Stimulated activated CD8-positive, alpha-beta memory T cell treated with anti-CD3 and anti-CD28 coated beads, Interleukin-7, amount 100 ng/mL, for 24 hours (primary cell): Measurements from ENCODE around the gene FAM53A.
"Not testable (repeated sequence)": the region's sequence is repeated elsewhere in the genome, so short reads cannot be mapped to it uniquely, and the experiment has no call there.

Experiments used
- DNase-seq: peaks from one replicate; pipeline ENCODE4 v3.0.0-alpha.2; 2020; ENCODE audit warnings: low read depth

Gene FAM53A

GRCh38 chr4:1640716-1641503 is 43.2 kb downstream of the FAM53A start:
- DNase-seq = not testable (repeated sequence)

DNA sequence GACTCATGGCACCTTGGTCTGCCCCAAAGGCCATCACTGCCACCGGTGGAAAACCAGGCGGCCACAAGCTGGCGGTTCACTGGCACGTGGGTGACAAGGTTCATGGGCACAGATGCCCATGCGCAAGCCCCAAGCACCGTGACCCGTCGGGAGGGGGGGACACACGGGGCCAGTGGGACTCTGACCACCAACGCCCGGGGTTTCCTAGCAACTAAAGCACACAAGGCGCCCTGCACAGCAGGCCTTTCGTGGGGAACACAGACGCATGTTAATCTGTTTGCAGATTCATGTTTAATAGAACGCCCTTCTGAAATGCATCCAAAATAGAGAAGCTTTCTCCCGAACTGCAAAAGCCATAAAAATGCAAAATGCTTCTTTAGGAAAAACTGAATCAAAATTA is 43.9 kb downstream of the FAM53A start:
- no peak for DNase-seq

- DNase-seq = no peak
Observed at GRCh38 chr4:1639299-1639868, 44.7 kb downstream of the FAM53A start.

DNA sequence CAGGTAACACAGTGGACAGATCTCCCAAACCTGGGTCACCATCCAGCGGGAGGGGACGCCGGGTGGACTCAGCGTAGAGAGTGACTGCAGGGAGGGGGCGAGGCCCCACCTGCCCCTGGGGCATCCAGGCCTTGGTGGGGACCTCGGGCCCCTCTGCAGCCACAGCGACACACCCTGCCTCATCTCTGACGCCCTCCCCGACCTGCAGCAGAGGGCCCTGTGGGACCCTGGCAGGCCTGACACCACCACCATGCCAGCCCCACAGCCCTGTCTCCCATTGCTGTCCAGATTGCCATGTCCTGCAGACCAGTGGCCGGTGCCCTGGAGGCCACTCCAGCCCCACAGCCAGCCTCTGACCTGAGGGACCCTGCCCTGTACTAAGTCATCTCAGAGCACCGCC is 45.2 kb downstream of the FAM53A start:
- no peak for DNase-seq

DNA sequence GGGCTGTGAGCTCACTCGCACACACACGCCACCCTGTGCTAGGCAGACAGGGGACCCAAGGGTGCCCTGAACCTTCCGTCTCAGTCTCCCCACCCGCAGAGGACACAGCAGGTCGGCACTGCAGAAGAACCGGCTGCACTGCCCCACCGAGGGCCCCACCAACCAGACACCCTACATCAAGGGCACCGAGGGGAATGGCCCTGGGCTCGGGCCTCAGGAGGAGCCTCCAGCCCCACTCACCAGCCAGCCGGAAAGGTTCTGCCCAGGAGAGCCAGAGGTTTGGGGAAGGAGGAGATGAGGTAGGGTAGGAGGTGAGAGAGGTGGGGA is 45.9 kb downstream of the FAM53A start:
- no peak for DNase-seq

DNA sequence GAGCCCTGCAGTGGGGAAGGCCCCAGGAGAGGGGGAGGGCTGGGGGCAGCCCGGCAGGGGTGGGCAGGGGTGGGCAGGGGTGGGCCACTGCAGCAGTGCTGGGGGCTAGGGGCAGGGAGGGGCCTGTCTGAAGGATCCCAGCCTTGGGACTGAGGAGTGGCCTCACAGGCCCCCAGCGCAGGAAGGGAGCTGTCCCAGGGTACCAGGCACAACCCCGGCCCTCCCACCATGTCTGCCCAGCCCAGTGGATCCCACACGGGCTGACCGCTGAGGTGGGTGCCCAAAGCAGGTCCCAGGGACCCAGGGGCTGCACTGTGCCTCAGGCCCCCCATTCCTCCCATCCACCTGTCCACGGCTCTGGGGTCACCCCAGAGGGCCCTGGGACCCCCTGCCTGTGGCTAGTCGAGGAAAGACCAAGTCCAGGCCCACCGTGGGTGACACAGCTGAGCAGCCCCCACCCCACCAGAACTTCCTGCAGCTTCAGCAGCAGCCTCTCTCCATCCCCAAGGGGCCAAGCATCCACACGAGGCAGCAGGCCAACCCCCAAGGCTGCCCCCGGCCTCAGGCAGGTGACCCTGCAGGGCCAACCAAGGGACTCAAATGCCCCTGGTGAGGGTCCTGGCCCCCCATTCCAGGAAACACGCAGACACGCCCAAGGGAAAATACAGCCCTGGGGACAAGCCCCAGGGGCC is 46.4 kb downstream of the FAM53A start:
- no peak for DNase-seq

- DNase-seq = no peak
Observed at GRCh38 chr4:1636490-1637211, 47.5 kb downstream of the FAM53A start.

GRCh38 chr4:1635464-1635863 is 48.6 kb downstream of the FAM53A start:
- no peak for DNase-seq

DNA sequence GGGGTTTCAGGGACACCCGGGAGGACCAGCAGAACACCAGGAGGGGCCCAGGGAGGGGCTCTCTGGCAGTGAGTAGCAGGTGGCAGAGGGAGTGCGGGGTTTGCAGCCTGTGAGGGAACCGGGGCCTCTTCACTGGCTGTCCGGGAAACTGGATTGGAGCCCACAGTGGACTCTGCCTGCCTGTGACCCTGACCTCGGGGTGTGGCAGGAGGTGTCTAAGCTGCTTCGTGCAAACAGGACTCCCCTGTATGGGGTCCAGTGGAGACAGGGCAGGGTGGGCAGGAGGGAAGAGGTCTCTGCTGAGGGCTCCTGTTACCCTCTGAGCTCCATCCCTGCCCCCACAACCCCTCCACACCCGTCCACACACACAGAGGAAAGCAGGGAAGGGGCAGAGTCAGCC is 50.1 kb downstream of the FAM53A start:
- no peak for DNase-seq

GRCh38 chr4:1632109-1633104 is 51.7 kb downstream of the FAM53A start:
- no peak for DNase-seq

DNA sequence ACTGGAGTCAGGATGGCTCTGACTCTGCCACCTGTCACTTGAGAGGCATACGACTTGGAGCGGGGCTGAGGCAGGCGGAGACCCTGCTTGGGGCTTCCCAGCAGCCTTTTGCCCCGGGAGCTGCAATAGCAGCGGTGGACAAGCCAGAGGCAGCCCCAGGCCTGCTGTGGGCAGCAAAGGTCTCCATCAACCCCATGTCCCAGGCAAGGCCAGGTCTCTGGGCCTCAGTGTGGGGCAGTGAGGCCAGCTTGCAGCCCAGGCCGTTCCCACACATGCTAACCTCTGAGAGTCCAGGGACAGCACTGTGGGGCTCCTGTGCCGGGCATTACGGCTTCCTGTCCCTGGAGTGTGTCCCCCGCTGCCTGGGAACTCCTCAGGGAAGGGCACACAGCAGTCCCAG is 53.0 kb downstream of the FAM53A start:
- no peak for DNase-seq

- DNase-seq = no peak
Observed at GRCh38 chr4:1630266-1630665, 53.8 kb downstream of the FAM53A start.

GRCh38 chr4:1629699-1630083 is 54.4 kb downstream of the FAM53A start:
- DNase-seq = no peak

DNA sequence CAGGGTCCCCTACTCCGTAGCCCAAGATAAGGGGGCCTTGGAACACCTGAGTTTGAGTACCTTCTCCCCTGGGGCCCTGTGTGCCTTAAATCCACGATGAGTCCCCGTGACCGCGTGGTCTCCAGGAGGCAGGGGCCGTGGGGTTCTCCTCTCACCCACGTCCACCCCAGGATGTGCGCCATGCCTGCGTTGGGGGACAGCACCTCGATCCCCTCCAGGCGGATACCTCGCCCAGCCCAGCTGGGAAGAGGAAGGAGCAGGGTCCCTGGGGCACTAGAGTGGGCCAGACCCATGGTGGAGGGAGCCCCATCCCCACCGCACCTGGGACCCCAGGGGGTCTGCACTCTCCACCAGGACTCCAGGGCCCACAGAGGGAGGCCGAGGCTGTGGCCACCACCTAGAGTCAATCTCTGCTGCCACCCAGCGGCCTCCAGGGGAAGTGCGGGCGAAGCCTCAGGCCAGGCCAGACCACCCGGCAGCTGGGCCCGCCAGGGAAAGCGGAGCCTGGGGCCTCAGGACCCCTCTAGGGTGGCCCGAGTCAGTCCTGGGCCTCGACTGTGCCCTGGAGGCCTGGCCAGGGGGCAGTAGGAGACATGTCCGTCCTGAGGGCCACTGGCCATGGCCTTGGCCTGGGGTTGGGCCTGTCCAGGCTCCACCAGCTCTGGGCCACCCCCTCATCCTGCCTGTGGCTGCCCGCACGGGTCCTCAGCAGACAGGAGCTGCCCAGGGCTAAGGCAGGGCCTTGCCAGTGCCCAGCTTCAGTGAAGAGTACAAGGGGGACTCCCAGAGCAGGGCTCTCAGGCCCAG is 55.0 kb downstream of the FAM53A start:
- DNase-seq = peak; percentile 48

DNA sequence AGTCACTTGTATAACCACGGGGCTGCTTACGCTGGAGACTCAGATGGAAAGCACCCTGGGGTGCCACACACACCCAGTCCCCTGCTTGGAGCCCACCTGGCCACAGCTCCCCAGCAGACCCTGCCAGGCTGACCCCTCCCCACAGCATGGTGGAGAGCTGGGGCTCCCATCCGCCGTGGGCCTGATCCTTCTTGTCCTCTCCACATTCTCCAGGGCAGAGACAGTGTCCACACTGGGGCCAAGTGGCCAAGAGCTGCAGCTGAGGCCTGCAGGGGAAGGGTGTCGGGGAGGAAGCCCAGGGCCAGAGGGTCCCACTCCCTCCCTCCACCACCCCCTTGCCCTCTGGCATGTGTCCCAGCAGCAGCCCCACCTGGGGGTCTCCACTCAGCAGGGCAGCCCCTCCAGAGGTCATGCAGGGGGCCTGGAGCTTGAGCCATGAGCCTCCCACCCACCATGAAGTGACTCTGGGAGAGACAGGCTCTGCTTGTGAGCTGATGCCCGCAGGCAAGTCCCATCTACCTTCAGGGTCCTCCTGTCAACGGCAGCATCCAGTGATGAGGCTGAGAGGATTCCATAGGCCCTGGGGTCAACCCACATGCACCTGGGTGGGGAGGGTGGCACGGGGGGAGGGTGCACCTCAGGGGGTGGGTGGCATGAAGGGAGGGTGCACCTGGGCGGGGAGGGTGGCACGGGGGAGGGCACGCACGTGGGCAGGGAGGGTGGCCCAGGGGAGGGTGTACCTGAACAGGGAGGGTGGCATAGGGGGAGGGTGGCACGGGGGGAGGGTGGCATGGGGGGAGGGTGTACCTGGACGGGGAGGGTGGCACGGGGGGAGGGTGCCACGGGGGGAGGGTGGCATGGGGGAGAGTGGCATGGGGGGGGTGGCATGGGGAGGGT is 56.4 kb downstream of the FAM53A start:
- DNase-seq = no peak

DNA sequence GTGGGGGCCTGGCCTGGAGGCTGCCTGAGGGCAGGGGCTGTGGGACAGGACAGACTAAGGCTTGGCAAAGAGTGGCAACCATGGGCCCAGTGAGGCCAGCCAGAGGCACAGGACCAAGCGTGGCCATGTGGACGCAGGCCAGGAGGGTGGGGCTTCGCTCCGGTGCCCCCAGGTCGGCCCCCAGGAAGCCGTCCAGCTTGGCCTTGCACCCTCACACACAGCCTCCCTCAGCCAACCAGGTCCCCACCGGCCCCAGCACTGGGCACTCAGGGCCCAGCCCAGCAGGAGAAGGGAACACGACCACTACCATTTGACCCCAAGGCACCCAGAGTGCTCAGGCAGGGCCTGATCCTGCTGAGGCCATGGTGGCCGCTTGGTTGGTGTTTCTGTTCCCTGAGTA is 57.2 kb downstream of the FAM53A start:
- DNase-seq = no peak

DNA sequence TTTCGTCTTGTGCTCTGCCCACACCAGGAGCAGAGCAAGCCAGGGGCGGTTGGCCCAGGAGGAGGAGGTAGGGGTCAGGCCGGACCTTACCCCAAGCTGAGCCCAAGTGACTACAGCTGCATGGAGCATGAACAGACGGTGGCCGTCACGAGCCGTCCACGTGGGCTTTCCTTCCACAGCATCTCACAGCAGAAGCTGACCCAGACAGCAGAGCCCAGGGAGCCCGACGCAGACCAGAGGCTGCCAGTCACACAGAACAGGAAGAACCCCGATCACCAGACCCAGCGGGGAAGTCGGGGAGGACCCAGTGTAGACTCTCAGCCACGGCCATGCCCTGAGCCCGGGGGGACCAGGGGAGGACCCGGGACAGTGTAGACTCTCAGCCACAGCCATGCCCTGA is 58.0 kb downstream of the FAM53A start:
- DNase-seq = no peak

DNA sequence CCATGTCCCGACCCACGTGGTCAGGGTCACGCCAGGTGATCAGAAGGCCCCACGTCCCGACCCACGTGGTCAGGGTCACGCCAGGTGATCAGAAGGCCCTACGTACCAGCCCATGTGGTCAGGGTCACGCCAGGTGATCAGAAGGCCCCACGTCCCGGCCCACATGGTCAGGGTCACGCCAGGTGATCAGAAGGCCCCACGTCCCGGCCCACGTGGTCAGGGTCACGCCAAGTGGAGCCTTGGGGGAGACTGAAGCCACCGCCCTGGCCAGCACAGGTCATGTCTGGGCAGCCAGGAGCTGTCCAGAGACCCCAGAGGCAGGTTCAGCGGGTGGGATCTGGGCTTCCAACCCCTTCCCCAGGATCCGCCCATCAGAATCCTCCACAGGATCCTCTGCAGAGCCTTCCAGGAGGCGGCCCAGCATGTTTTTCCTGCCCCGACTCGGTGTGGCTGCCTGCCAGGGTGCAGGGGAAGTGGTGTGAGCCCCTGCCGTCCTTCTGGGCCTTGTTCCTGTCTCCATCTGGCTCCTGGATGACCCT is 58.4 kb downstream of the FAM53A start:
- no peak for DNase-seq

- DNase-seq = no peak
Observed at GRCh38 chr4:1624519-1624910, 59.6 kb downstream of the FAM53A start.
